HCT116 (cell line): ENCODE measurements around the gene MUS81.

Source experiments
- POLR2AphosphoS5 ChIP-seq: IDR thresholded peaks from 2 replicates; pipeline ENCODE4 v1.6.1; 2011; ENCODE audit warnings: mild to moderate bottlenecking, low read depth, low read length, moderate library complexity
- TF ChIP-seq, protein P1 (sequence below), 3 experiments: fragments of 200-600 bp in 1 of 3; sonication (generic) in 1 of 3; IDR thresholded peaks in 2 of 3; conservative IDR thresholded peaks in 1 of 3; 2 replicates each; pipeline ENCODE4 v1.5.1; 2012 to 2017; ENCODE audit warnings: low read depth in 2 of 3, low read length in 2 of 3, antibody characterized with exemption in 1 of 3, borderline replicate concordance in 1 of 3, control low read depth in 1 of 3, mild to moderate bottlenecking in 1 of 3, mixed read lengths in 1 of 3, mixed run types in 1 of 3, moderate library complexity in 1 of 3; ENCODE audit not compliant: insufficient read depth in 1 of 3

GRCh38 chr11:65896034-65896999 lies 36.1 kb downstream of the MUS81 start:
- TF ChIP-seq, protein P1, sequence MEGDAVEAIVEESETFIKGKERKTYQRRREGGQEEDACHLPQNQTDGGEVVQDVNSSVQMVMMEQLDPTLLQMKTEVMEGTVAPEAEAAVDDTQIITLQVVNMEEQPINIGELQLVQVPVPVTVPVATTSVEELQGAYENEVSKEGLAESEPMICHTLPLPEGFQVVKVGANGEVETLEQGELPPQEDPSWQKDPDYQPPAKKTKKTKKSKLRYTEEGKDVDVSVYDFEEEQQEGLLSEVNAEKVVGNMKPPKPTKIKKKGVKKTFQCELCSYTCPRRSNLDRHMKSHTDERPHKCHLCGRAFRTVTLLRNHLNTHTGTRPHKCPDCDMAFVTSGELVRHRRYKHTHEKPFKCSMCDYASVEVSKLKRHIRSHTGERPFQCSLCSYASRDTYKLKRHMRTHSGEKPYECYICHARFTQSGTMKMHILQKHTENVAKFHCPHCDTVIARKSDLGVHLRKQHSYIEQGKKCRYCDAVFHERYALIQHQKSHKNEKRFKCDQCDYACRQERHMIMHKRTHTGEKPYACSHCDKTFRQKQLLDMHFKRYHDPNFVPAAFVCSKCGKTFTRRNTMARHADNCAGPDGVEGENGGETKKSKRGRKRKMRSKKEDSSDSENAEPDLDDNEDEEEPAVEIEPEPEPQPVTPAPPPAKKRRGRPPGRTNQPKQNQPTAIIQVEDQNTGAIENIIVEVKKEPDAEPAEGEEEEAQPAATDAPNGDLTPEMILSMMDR (IDR thresholded peaks at IDR 0.05 in 2 of 3, conservative IDR thresholded peaks at IDR 0.05 in 1 of 3; ENCODE audit: borderline replicate concordance in 1 of 3, insufficient read depth in 1 of 3, low read depth in 2 of 3, low read length in 2 of 3) = no peak
- TF ChIP-seq POLR2AphosphoS5 = no peak
